Testis (tissue), 2 donors: ENCODE data around the gene PGRMC2.

ENCODE experiments used
- POLR2A ChIP-seq: fragments of 450-650 bp; IDR thresholded peaks from one replicate; pipeline ENCODE4 v1.6.1; 2017; ENCODE audit warnings: antibody characterized with exemption, mild to moderate bottlenecking, moderate library complexity
- TF ChIP-seq, protein P1 (sequence below), 3 experiments: fragments of 450-650 bp in 2 of 3; fragments of 200-600 bp in 1 of 3; sonication (generic) in 1 of 3; IDR thresholded peaks; one replicate each; pipeline ENCODE4 v1.5.1; 2016 to 2019; ENCODE audit warnings: antibody characterized with exemption in 3 of 3, mild to moderate bottlenecking in 2 of 3, moderate library complexity in 1 of 3

- no peak for TF ChIP-seq POLR2A
- TF ChIP-seq, protein P1, sequence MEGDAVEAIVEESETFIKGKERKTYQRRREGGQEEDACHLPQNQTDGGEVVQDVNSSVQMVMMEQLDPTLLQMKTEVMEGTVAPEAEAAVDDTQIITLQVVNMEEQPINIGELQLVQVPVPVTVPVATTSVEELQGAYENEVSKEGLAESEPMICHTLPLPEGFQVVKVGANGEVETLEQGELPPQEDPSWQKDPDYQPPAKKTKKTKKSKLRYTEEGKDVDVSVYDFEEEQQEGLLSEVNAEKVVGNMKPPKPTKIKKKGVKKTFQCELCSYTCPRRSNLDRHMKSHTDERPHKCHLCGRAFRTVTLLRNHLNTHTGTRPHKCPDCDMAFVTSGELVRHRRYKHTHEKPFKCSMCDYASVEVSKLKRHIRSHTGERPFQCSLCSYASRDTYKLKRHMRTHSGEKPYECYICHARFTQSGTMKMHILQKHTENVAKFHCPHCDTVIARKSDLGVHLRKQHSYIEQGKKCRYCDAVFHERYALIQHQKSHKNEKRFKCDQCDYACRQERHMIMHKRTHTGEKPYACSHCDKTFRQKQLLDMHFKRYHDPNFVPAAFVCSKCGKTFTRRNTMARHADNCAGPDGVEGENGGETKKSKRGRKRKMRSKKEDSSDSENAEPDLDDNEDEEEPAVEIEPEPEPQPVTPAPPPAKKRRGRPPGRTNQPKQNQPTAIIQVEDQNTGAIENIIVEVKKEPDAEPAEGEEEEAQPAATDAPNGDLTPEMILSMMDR (IDR thresholded peaks at IDR 0.05), result no peak
Measured at GRCh38 chr4:128308986-128309385, 21.4 kb upstream of the PGRMC2 start.
